ES-I3 (cell line): ENCODE results near the gene B4GALNT4.
"Not testable (repeated sequence)": the region's sequence is repeated elsewhere in the genome, so short reads cannot be mapped to it uniquely, and the experiment has no call there.

Experiments used
- H3K36me3 ChIP-seq: 2 replicates; pipeline ENCODE4 v1.6.1; 2013; ENCODE audit warnings: mild to moderate bottlenecking, low read length, control low read depth, moderate library complexity; ENCODE audit not compliant: insufficient read depth
- H3K4me1 ChIP-seq: 2 replicates; pipeline ENCODE4 v1.6.1; 2013; ENCODE audit warnings: mild to moderate bottlenecking, control low read depth, low read length; ENCODE audit not compliant: insufficient read depth
- H3K9ac ChIP-seq: 2 replicates; pipeline ENCODE4 v1.6.1; 2013; ENCODE audit warnings: low read depth, mild to moderate bottlenecking, low read length, moderate library complexity
- H3K9me3 ChIP-seq: 2 replicates; pipeline ENCODE4 v1.6.1; 2013; ENCODE audit warnings: mild to moderate bottlenecking, low read length, moderate library complexity; ENCODE audit not compliant: control insufficient read depth, insufficient read depth

B4GALNT4 gene

DNA sequence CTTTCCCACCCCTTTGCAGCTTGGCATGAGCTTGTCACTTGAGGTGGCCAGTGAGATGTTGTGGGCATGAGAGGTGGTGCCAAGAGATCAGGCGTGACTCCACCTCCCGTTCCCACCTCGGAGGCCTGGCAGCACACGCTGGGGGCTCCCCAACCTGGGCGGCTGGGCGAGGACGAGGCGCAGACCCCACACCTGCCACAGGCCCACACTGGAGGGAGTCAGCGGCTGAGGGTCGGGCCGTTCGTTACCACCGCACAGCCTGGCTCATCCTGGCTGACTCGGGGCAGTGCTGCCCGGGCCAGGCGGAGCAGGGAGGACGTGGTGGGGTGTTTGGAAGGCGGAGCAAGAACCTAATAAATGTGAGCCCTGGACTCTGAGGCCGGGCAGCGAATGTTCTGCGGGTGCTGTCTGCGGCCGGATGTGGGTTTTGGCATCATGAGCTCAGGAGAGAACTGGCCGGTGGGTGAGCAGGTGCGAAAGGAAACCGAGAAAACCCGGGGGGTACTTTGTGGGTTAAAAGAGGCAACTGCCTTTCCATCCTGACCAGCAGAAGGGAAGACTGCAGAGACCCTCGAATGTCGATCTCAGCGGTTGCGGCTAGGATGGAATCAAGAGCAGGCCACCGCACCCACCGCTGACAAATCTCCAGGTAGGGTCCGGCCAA is 38.5 kb upstream of the B4GALNT4 start:
- no peaks in the 10 kb centered on the region; the same call in 1 of the 2 replicates for H3K9me3 ChIP-seq

GRCh38 chr11:331358-332060 is 37.8 kb upstream of the B4GALNT4 start:
- H3K4me1 ChIP-seq, result peaks cover 22% of the 10 kb centered on the region
- no peak overlapping the region for H3K9ac ChIP-seq
- H3K36me3 ChIP-seq, result no peaks in the 10 kb centered on the region
- H3K9me3 ChIP-seq, result no peaks in the 10 kb centered on the region; the same call in 1 of the 2 replicates

More for the DNA sequence above, 38.5 kb upstream of the B4GALNT4 start:
- Histone ChIP-seq H3K36me3 (no peaks in the 10 kb centered on the region), H3K9ac (no peak overlapping the region), H3K4me1 (peaks cover 17% of the 10 kb centered on the region)

DNA sequence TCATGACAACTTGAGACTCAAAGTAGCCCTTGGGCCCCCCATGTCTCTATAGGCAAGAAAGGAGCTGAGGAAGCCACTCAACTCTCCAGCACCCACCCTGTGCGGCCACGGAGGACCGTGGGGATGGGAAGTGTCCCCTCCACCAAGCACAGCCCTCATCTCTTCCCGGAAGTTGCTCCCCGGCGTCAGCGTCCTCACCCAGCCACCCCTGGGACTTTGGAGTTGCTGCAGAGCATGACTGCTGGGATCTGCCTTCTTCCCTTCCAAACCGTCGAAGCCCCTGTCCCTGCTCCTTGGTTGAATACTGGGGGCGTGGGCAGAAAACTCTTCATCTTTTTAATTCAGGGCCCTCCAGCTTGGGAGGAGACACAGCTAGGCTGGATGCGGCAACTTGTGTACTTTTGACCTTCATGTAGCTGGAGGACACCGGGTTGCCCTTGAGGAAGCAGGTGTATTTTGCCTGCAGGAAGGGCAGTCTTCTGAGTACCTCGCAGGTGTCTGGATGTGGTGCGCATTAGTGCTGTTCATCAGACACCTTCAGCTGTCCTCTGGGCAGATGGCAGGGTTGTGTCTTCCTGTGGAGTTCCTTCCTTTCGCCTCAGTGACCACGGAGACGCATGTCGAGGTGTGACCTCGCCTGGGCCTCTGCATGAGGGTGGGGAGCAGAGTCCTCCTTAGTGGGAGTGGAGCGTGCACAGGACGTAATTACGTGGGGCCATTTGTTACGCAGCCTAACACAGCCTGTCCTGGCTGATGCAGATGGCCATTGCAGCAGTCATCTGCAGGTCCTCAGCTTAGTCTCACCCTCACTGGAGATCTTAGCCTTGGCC is 36.4 kb upstream of the B4GALNT4 start:
- Histone ChIP-seq H3K9me3 (no peaks in the 10 kb centered on the region; the same call in 1 of the 2 replicates), H3K9ac (no peak overlapping the region), H3K36me3 (no peaks in the 10 kb centered on the region), H3K4me1 (peaks cover 25% of the 10 kb centered on the region)

GRCh38 chr11:333616-334263 is 35.6 kb upstream of the B4GALNT4 start:
- Histone ChIP-seq H3K9ac (peak overlapping the region; percentile 59), H3K4me1 (peaks cover 25% of the 10 kb centered on the region)
- H3K9me3 ChIP-seq, H3K36me3 ChIP-seq: not testable (repeated sequence)

- Histone ChIP-seq H3K9ac (peak overlapping the region; percentile 59), H3K4me1 (peaks cover 25% of the 10 kb centered on the region), H3K36me3 (no peaks in the 10 kb centered on the region), H3K9me3 (no peaks in the 10 kb centered on the region; the same call in 1 of the 2 replicates)
Measured at GRCh38 chr11:334264-334994, 34.9 kb upstream of the B4GALNT4 start.

- no peaks in the 10 kb centered on the region for H3K36me3 ChIP-seq
- no peak overlapping the region for H3K9ac ChIP-seq
- peaks cover 33% of the 10 kb centered on the region for H3K4me1 ChIP-seq
- H3K9me3 ChIP-seq, result no peaks in the 10 kb centered on the region; the same call in 1 of the 2 replicates
Measured at GRCh38 chr11:335779-336658, 33.3 kb upstream of the B4GALNT4 start.

DNA sequence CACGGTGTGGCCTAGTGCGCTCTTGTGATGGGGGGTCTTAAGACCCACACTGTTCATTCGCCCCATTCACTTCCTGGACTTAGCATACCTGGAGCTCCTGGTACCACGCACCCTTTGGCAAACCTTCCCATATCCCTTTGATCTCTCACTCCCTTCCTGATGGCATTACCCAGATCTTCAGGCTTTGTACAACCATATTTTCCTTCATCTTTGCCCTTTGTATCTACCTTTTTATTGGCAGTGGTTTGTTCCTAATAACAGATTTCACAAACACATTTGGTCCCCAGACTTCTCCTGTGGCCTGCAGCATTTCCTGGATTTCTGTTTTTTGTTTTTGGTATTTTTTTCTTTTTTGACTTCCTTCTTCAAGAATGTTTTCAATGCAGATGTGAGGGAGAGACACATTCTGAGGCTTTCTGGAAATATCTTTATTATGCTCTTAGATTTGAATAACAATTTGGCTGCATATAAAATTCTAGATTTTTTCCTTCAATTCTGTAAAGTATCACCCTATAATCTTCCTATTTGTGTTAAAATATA is 32.6 kb upstream of the B4GALNT4 start:
- Histone ChIP-seq H3K4me1 (peaks cover 37% of the 10 kb centered on the region), H3K36me3 (no peaks in the 10 kb centered on the region), H3K9me3 (no peaks in the 10 kb centered on the region; the same call in 1 of the 2 replicates), H3K9ac (no peak overlapping the region)

GRCh38 chr11:337711-338110 is 31.6 kb upstream of the B4GALNT4 start:
- H3K36me3 ChIP-seq, result no peaks in the 10 kb centered on the region
- H3K9ac ChIP-seq, result no peak overlapping the region
- peaks cover 37% of the 10 kb centered on the region for H3K4me1 ChIP-seq
- H3K9me3 ChIP-seq, result no peaks in the 10 kb centered on the region; the same call in 1 of the 2 replicates

GRCh38 chr11:339963-340362 is 29.3 kb upstream of the B4GALNT4 start:
- H3K9ac ChIP-seq, result no peak overlapping the region
- H3K9me3 ChIP-seq, result no peaks in the 10 kb centered on the region
- peaks cover 29% of the 10 kb centered on the region for H3K4me1 ChIP-seq
- no peaks in the 10 kb centered on the region for H3K36me3 ChIP-seq

- no peaks in the 10 kb centered on the region for H3K9me3 ChIP-seq
- H3K9ac ChIP-seq, result no peak overlapping the region
- no peaks in the 10 kb centered on the region for H3K36me3 ChIP-seq
Measured at GRCh38 chr11:340539-341512, 28.5 kb upstream of the B4GALNT4 start.

DNA sequence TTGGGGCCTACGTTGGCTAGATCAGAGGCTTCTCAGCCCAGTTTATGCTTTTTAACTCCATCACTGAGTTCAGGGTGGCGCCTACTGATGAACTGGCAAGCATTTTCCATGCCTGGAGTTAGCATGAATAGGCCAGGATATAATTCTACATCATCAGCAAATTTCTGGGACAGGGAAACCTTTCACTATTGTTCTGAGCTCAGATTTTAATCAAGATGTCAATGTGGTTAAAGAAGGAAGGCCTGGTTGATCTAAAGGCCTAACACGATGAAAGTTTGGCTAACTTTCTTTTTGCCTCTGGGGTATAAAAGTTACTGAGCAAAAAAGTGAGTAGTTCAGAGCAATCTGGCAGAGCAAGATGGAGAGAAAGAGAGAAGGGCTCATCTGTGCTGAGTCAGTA is 27.0 kb upstream of the B4GALNT4 start:
- Histone ChIP-seq H3K9ac (no peak overlapping the region), H3K9me3 (no peaks in the 10 kb centered on the region)

More at GRCh38 chr11:340539-341512, 28.5 kb upstream of the B4GALNT4 start:
- peaks cover 22% of the 10 kb centered on the region for H3K4me1 ChIP-seq

More for the DNA sequence above, 27.0 kb upstream of the B4GALNT4 start:
- Histone ChIP-seq H3K36me3 (no peaks in the 10 kb centered on the region), H3K4me1 (peaks cover 12% of the 10 kb centered on the region)
